GM12874 (cell line): Measurements from ENCODE around the gene CCT4.

Experiments
- CTCF ChIP-seq: IDR thresholded peaks from 2 replicates; pipeline ENCODE4 v1.5.1; 2011; ENCODE audit warnings: low read depth, mild to moderate bottlenecking, control low read depth, low read length, moderate library complexity; ENCODE audit not compliant: insufficient read depth

Gene CCT4

GRCh38 chr2:61898810-61899209, 10.4 kb upstream of the CCT4 start:
- peak; percentile 38 for TF ChIP-seq CTCF

GRCh38 chr2:61887717-61888266, 664 bp downstream of the CCT4 start:
- no peak for TF ChIP-seq CTCF

GRCh38 chr2:61885896-61886603, 2.4 kb downstream of the CCT4 start:
- TF ChIP-seq CTCF, result no peak

- no peak for TF ChIP-seq CTCF
Observed at GRCh38 chr2:61882850-61883249, 5.6 kb downstream of the CCT4 start.

- no peak for TF ChIP-seq CTCF
Observed at GRCh38 chr2:61878761-61879160, 9.7 kb downstream of the CCT4 start.

GRCh38 chr2:61877571-61878245, 10.7 kb downstream of the CCT4 start:
- no peak for TF ChIP-seq CTCF

- TF ChIP-seq CTCF, result no peak
Observed at GRCh38 chr2:61876400-61876799, 12.1 kb downstream of the CCT4 start.
